Measurements from ENCODE around the gene TSC2. TPM values are rescaled to one million over a fixed set of nuclear protein-coding genes. Genes with fewer than 3 reads are reported as not detected.
A peak's percentile ranks its signal among the peaks of the same experiment; 100 is the strongest.

TSC2 gene
- total and polyA plus RNA-seq, 2 of the 13 experiments (the other 11 are each of a cell fraction or from before 2014, with no cell fraction given): 19.6 to 40.4 TPM

DNA sequence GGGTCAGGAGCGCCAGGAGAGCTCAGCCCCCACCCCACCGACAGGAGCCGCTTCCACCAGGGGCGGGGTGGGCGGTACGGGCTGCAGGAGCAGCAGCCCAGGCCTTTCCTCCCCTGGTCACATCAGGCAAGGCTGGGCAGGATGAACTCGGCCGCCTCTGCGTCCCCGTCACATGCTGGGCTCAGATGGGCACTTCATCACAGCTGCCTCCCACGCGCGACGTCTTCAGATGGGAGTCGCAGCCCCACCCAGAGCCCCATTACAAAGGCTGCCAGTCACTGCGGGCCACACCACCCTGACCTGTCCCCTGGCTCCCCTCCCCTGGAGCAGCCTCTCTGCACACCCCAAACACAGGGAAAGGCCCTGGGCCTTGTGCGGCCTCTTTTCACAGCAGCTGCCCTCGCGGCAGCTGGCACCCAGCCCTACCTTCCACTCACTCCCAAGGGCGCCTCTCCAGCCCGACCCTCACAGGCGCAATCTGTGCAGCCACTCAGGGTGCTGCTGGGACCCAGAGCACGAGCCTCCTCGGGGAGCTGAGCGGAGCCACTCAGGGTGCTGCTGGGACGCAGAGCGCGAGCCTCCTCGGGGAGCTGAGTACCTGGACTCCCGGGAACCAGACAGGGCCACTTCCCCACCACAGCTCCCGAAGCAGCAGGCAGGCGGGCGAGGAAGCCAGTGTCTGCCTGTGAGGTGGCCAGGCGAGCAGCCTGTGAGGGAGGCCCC lies 42.8 kb upstream of the TSC2 start:
- POLR2A ChIA-PET: interaction anchor here (0.7 to 2.8 kb wide), 8 partner anchors 11 to 150 kb away, joined by 3 to 27 read pairs (median 5); partner anchors contain the start of genes GFER, NPW, RPS2 and TRAF7
- Histone ChIP-seq H3K9me3 (ENCODE audit: low read length) (no peaks in the 10 kb centered on the region), H3K27ac (ENCODE audit: extremely low read length, insufficient read depth, low read length) (peak overlapping the region; percentile 1), H3K36me3 (replicated peaks in 1 of 2; ENCODE audit: control insufficient read depth in 1 of 2, insufficient read depth in 2 of 2, low read length in 2 of 2) (peaks cover 19 to 35% of the 10 kb centered on the region in 2 experiments), H3K4me2 (ENCODE audit: low read depth, low read length) (peak overlapping the region; percentile 42; the same call in 1 of the 2 replicates), H4K20me1 (ENCODE audit: insufficient read depth, low read length) (peaks cover 18% of the 10 kb centered on the region; the same call in 1 of the 2 replicates), H3K9ac (ENCODE audit: insufficient read depth, low read depth, low read length) (no peak overlapping the region), H3K4me1 (ENCODE audit: insufficient read depth, low read length) (peaks cover 43% of the 10 kb centered on the region), H3K4me3 (replicated peaks in 1 of 3; ENCODE audit: insufficient read depth in 1 of 3, low read depth in 2 of 3, low read length in 3 of 3) (peak overlapping the region in 1 of 3 experiments; percentile 17; a peak in 1 of 6 replicates), H2AFZ (ENCODE audit: low read length) (no peak overlapping the region), H3K27me3 (ENCODE audit: control insufficient read depth in 1 of 2, insufficient read depth in 2 of 2, low read length in 2 of 2) (no peaks in the 10 kb centered on the region), H3K79me2 (ENCODE audit: insufficient read depth, low read length) (peaks cover 47% of the 10 kb centered on the region)
- in situ Hi-C loops (cut with HindIII; ENCODE audit: extremely low pct_ligation_motif_present, low pct_unique_long_range_greater_than_20kb) (no loop called here), intact Hi-C loops (cut with micrococcal nuclease; ENCODE audit: unreplicated experiment) (no loop called here)
- CTCF ChIA-PET (ENCODE audit: low intra/inter-chr PET ratio, low total read pairs): interaction anchor here (1.7 kb wide), 1 partner anchor 136 kb away, joined by 10 read pairs; no protein-coding TSS in a partner anchor
- no peak for DNase-seq (ENCODE audit: low spot score)
- 93% methylated on average over 21 of the region's 34 CpGs for WGBS (ENCODE audit: low lambda C conversion rate)
- no peak; the same call in 2 of the 3 replicates for ATAC-seq
- TF ChIP-seq AGO2 (optimal IDR thresholded peaks at IDR 0.05; ENCODE audit: low read depth, low read length) (peak; percentile 57), ELF1 (CRISPR knock-in tag; IDR thresholded peaks at IDR 0.05) (no peak), RBFOX2 (IDR thresholded peaks at IDR 0.05; ENCODE audit: low read depth, low read length) (peak; percentile 65)
- TF ChIP-seq, protein P1, sequence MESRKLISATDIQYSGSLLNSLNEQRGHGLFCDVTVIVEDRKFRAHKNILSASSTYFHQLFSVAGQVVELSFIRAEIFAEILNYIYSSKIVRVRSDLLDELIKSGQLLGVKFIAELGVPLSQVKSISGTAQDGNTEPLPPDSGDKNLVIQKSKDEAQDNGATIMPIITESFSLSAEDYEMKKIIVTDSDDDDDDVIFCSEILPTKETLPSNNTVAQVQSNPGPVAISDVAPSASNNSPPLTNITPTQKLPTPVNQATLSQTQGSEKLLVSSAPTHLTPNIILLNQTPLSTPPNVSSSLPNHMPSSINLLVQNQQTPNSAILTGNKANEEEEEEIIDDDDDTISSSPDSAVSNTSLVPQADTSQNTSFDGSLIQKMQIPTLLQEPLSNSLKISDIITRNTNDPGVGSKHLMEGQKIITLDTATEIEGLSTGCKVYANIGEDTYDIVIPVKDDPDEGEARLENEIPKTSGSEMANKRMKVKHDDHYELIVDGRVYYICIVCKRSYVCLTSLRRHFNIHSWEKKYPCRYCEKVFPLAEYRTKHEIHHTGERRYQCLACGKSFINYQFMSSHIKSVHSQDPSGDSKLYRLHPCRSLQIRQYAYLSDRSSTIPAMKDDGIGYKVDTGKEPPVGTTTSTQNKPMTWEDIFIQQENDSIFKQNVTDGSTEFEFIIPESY (CRISPR knock-in tag; IDR thresholded peaks at IDR 0.05): peak; percentile 81
- FAIRE-seq: no peak
- BruUV-seq (replicated peaks): no TSS peak

DNA sequence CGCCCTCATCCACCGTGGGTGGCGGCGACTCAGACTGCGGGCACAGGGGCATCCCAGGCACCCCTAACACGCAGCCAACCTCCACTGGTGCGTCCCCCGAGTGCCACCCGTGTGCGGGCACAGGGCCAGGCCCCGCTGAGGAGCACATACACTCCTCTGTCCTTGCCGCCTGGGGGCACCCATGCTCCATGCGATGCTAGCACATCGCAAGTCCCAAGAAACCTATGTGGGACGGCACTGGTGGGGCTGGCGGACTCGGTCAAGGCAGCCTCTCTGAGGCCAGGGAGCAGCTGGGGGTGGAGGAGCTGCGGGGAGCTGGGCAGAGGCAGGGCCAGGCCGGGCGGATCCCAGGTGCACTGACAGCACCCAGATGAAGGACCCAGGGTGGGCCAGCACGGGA lies 42.1 kb upstream of the TSC2 start:
- no peak overlapping the region for H3K27ac ChIP-seq (ENCODE audit: extremely low read length, insufficient read depth, low read length)
- CTCF ChIA-PET (ENCODE audit: low intra/inter-chr PET ratio, low total read pairs): no interaction called here
- FAIRE-seq: no peak
- H3K4me1 ChIP-seq (ENCODE audit: insufficient read depth, low read length): peaks cover 50% of the 10 kb centered on the region
- H3K36me3 ChIP-seq (replicated peaks in 1 of 2; ENCODE audit: control insufficient read depth in 1 of 2, insufficient read depth in 2 of 2, low read length in 2 of 2): peaks cover 17 to 28% of the 10 kb centered on the region in 2 experiments
- TF ChIP-seq STAT5B (CRISPR knock-in tag; IDR thresholded peaks at IDR 0.05) (no peak), CTCF (CRISPR knock-in tag; IDR thresholded peaks at IDR 0.05) (0 out of 2 replicates have a peak, but pooled peaks have one; percentile 10), STAG1 (CRISPR knock-in tag; IDR thresholded peaks at IDR 0.05) (peak; percentile 19; the same call in 1 of the 2 replicates), HIVEP1 (CRISPR knock-in tag; IDR thresholded peaks at IDR 0.05) (no peak), HNRNPL (IDR thresholded peaks at IDR 0.05; ENCODE audit: low read depth, low read length) (0 out of 2 replicates have a peak, but pooled peaks have one; percentile 27)
- TF ChIP-seq, protein P1 (CRISPR knock-in tag; IDR thresholded peaks at IDR 0.05): peak; percentile 17; the same call in 1 of the 2 replicates
- no peak for DNase-seq (ENCODE audit: low spot score)
- in situ Hi-C loops (cut with HindIII; ENCODE audit: extremely low pct_ligation_motif_present, low pct_unique_long_range_greater_than_20kb) (no loop called here), intact Hi-C loops (cut with micrococcal nuclease; ENCODE audit: unreplicated experiment) (no loop called here)
- H3K9ac ChIP-seq (ENCODE audit: insufficient read depth, low read depth, low read length): no peak overlapping the region
- peaks cover 52% of the 10 kb centered on the region for H3K79me2 ChIP-seq (ENCODE audit: insufficient read depth, low read length)
- H3K27me3 ChIP-seq (ENCODE audit: control insufficient read depth in 1 of 2, insufficient read depth in 2 of 2, low read length in 2 of 2): no peaks in the 10 kb centered on the region
- H4K20me1 ChIP-seq (ENCODE audit: insufficient read depth, low read length): peaks cover 18% of the 10 kb centered on the region; the same call in 1 of the 2 replicates
- no peak for ATAC-seq
- H3K4me3 ChIP-seq (replicated peaks in 1 of 3; ENCODE audit: insufficient read depth in 1 of 3, low read depth in 2 of 3, low read length in 3 of 3): no peak overlapping the region
- H2AFZ ChIP-seq (ENCODE audit: low read length): no peak overlapping the region
- H3K9me3 ChIP-seq (ENCODE audit: low read length): no peaks in the 10 kb centered on the region
- POLR2A ChIA-PET: interaction anchor here (0.7 to 2.8 kb wide), 3 partner anchors 21 to 135 kb away, joined by 3 to 27 read pairs (median 3); partner anchors contain the start of genes GFER and RPS2
- no peak overlapping the region for H3K4me2 ChIP-seq (ENCODE audit: low read depth, low read length)
- no TSS peak for BruUV-seq (replicated peaks)
- WGBS (ENCODE audit: low lambda C conversion rate): 98% methylated on average over 14 of the region's 21 CpGs
